ENCODE measurements around the gene SLC9A2.
A peak's percentile ranks its signal among the peaks of the same experiment; 100 is the strongest.

Gene SLC9A2

GRCh38 chr2:102735416-102736109, 116.2 kb downstream of the SLC9A2 start:
- no peak for DNase-seq (ENCODE audit: low read depth in 2 of 2)

GRCh38 chr2:102736110-102736409, 116.7 kb downstream of the SLC9A2 start:
- no peak for DNase-seq (ENCODE audit: low read depth in 2 of 2)

- DNase-seq (ENCODE audit: low read depth in 2 of 2) = peak; percentile 76 to 82
Observed at GRCh38 chr2:102736410-102737409, 117.4 kb downstream of the SLC9A2 start.

DNA sequence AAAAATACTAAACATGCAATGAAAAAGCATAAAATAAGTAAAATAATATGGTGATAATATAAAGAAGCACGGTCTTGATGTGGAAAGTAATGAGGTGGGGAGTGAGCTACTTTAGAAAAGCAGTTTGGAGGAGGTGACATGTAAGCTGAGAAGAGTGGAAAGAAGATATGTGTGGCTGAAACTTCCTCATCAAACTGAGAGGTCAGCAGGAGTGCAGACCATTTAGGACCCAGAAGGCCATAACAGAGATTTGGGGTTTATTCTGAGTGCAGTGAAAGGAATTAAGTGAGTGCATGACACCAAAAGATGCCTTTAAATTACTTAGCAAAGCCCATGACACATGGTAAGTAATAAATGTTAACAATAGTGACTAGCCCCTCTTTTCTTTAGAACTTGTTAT, 118.1 kb downstream of the SLC9A2 start:
- DNase-seq (ENCODE audit: low read depth in 2 of 2) = no peak

DNA sequence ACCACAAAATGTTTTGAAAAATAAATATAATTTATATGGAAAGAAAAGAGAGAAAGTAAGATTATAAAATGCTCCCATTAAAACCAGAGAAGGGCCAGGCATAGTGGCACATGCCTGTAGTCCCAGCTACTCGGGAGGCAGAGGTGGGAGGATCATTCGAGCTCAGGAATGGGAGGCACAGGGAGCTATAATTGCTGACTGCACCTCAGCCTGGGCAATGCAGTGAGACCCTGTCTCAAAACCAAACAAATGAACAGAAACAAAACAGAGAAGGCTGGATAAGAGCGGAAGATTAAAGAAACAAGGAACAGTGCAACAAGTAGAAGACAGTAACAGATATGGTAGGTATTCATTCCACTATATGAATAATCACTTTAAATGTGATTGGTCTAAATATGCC, 123.9 kb downstream of the SLC9A2 start:
- no peak for DNase-seq (ENCODE audit: low read depth in 2 of 2)

DNA sequence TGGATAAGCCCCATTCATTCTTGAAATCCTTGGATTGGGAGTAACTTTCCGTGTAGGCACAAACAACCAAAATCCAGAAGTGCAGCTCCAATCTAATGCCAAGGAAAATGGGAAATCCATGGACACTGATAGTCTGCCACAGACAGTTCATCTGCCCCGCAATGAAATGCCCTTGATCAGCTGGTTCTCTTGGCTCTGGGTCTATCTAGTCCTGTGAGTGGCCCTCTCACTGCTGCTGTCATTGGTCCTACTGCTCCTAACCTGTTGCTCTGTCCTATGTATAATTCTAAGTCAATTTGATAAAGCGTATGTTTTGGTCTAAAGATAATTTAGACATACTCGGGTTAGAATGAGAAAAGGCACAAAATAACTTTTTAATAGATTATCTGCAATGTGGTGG, 128.8 kb downstream of the SLC9A2 start:
- DNase-seq (ENCODE audit: low read depth in 2 of 2) = no peak

DNA sequence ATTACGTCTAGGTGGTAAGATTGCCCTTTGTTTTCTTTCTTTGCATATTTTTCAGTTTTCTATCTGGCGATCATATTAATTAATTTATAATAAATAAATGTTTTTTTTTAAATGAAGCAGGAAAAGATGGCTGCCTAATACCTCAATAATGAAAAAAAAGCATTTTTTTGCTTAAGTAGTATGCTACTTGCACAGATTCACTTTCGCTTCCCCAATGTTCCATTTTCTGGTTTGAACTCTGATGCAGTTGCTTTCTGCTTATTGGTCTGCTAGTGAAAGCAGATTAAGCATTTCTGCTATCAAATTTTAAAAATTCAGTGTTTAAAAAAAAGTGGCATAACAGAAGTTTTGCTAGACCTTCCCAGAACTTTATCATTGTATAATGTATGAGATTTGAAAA, 130.6 kb downstream of the SLC9A2 start:
- DNase-seq (ENCODE audit: low read depth in 2 of 2) = no peak

- no peak for DNase-seq (ENCODE audit: low read depth in 2 of 2)
Observed at GRCh38 chr2:102753563-102754159, 134.3 kb downstream of the SLC9A2 start.

- no peak for DNase-seq (ENCODE audit: low read depth in 2 of 2)
Observed at GRCh38 chr2:102754456-102755145, 135.2 kb downstream of the SLC9A2 start.

GRCh38 chr2:102755284-102755683, 135.9 kb downstream of the SLC9A2 start:
- DNase-seq (ENCODE audit: low read depth in 2 of 2) = no peak

DNA sequence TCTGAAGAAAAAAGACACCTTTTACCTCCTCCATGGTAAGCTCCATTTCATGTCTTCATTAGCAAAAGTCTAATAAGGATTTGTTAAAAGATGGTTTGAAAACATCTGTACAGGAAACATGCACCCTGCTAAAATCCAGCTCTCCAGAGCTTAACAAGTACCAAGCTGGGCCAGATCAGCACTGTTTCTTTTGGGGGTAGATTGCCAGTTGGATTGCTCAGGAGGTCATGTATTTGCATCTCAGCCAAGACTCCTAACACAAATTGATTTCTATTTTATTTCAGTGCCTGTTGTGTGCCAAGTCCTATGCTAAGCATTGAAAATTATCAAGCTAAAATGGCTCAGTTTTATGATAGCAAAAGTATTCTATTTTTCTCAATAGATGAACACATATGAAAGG, 139.1 kb downstream of the SLC9A2 start:
- DNase-seq (ENCODE audit: low read depth in 2 of 2) = no peak
